ENCODE measurements around the gene SNAPC2.
A peak's percentile ranks its signal among the peaks of the same experiment; 100 is the strongest.

SNAPC2 gene

GRCh38 chr19:7900931-7901330, 19.2 kb upstream of the SNAPC2 start:
- DNase-seq (ENCODE audit: low read depth): peak; percentile 40
- no peak for TF ChIP-seq CTCF (IDR thresholded peaks at IDR 0.05; ENCODE audit: insufficient read depth, low read depth, low read length, missing control alignments)
- no peak overlapping the region for H3K4me3 ChIP-seq (ENCODE audit: low read length)

- no peak for DNase-seq (ENCODE audit: low read depth)
- TF ChIP-seq CTCF (IDR thresholded peaks at IDR 0.05; ENCODE audit: insufficient read depth, low read depth, low read length, missing control alignments): no peak
- H3K4me3 ChIP-seq (ENCODE audit: low read length): no peak overlapping the region
Observed at GRCh38 chr19:7901337-7901736, 18.8 kb upstream of the SNAPC2 start.

DNA sequence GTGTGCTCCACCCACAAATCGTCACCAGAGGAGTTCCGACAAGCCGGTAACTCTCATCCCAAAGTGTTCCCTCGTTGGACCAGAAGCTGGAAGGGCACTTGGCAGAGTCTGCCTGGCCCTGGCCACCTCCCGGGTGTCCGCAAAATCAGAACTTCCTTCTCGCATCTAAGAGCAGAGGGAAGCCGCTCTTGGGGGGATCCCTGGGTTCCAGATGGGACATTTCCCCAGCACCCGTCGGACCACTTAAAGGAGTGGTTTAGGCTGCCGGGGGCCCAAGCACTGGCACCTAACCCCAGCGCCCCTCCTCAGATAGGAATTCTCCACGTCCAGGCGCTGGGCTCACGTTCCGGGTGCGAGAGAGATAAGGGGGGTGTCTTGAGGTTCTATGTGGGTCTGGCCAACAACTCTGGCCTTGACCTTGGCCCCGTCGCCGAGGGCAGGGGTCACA, 17.3 kb upstream of the SNAPC2 start:
- peak; percentile 51 for DNase-seq (ENCODE audit: low read depth)
- TF ChIP-seq CTCF (IDR thresholded peaks at IDR 0.05; ENCODE audit: insufficient read depth, low read depth, low read length, missing control alignments): no peak
- H3K4me3 ChIP-seq (ENCODE audit: low read length): peak overlapping the region; percentile 92

DNA sequence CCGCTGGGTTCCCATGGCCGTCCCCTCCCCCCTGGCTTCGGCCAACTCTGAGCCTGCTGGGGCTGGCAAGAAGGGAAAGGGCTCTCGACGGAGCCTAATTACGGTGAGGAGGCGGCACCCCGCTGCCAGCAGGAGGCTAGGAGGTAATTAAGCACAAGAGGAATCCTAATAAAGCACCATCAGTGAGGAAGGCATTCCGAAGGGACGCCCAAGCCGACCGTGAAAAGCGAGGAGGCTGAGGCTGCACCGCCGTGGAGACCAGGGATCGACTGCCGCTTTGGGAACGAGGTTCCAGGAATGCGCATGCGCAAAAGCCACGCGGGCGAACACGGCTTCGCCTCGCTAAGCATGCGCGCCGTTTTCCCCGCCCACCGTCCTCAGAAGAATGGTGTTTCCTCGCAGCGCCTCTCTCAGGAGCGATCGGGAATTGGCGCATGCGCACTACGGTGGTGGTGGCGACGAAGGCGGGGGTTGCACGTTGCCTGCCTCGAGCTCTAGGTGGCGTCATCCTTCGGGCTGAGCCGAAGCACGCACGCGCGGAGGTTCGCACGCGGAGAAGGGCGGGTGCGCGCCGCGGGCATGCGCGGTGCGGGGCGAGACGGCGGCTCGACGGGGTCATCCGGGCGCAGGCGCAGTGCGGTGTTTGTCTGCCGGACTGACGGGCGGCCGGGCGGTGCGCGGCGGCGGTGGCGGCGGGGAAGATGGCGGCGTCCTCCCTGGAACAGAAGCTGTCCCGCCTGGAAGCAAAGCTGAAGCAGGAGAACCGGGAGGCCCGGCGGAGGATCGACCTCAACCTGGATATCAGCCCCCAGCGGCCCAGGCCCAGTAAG, 16.7 kb upstream of the SNAPC2 start, which contains the start of gene MAP2K7:
MAP2K7 (plus strand) TSS at position 634 of the 830 bp plus-strand sequence; CDS start at position 702, 68 bp downstream.
- peak; percentile 98 for DNase-seq (ENCODE audit: low read depth)
- H3K4me3 ChIP-seq (ENCODE audit: low read length): peak within 1 kb of the TSS; percentile 92
- peak; percentile 53 for TF ChIP-seq CTCF (IDR thresholded peaks at IDR 0.05; ENCODE audit: insufficient read depth, low read depth, low read length, missing control alignments)

GRCh38 chr19:7904074-7905020, 15.8 kb upstream of the SNAPC2 start:
- H3K4me3 ChIP-seq (ENCODE audit: low read length): peak overlapping the region; percentile 88
- DNase-seq (ENCODE audit: low read depth): no peak
- no peak for TF ChIP-seq CTCF (IDR thresholded peaks at IDR 0.05; ENCODE audit: insufficient read depth, low read depth, low read length, missing control alignments)

DNA sequence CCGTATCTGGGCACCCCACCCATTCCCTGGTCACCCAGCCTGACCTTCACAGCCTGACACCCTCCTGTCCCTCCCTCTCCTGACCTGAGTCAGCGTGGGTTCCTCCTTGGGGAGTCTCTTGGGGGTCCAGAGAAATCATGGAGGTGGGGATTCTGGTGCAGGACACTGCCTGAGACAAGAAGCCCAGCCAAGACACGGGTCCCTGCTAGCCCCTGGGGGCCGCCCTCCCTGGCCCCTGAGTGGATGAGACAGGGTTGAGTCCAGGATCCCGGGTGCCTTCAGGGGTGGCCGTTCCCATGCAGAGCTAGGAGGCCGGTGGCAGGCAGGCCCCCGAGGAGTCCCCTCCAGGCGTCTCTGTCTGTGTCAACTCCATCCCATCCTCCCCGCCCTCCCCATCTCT, 14.9 kb upstream of the SNAPC2 start:
- peak overlapping the region; percentile 88 for H3K4me3 ChIP-seq (ENCODE audit: low read length)
- TF ChIP-seq CTCF (IDR thresholded peaks at IDR 0.05; ENCODE audit: insufficient read depth, low read depth, low read length, missing control alignments): no peak
- DNase-seq (ENCODE audit: low read depth): no peak
